Measurements from ENCODE around the gene SMYD2. TPM values are rescaled to one million over a fixed set of nuclear protein-coding genes. Genes with fewer than 3 reads are reported as not detected.

SMYD2 gene
- total RNA-seq, 1 donor from 2014 or later: 65.6 TPM

DNA sequence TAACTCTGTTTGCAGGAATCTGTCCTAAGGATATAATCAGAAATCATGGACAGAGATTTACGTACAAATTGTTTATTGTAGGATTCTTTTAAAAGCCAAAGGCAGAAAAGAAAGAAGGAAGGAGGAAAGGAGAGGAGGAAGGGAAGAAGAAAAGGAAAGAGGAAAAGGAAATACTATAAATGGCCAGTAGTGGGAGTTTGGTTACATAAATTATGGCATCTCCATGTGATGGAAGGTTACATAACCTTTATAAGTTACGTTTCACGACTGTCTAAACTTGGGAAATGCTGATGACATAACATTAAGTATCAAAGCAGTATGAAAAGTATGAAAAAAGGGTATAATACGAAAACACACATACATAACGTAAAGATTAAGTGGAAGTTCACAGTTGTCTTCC is 39.0 kb downstream of the SMYD2 start:
- no peak overlapping the region for H3K4me3 ChIP-seq (ENCODE audit: low read depth, low read length)
- TF ChIP-seq, protein P1, sequence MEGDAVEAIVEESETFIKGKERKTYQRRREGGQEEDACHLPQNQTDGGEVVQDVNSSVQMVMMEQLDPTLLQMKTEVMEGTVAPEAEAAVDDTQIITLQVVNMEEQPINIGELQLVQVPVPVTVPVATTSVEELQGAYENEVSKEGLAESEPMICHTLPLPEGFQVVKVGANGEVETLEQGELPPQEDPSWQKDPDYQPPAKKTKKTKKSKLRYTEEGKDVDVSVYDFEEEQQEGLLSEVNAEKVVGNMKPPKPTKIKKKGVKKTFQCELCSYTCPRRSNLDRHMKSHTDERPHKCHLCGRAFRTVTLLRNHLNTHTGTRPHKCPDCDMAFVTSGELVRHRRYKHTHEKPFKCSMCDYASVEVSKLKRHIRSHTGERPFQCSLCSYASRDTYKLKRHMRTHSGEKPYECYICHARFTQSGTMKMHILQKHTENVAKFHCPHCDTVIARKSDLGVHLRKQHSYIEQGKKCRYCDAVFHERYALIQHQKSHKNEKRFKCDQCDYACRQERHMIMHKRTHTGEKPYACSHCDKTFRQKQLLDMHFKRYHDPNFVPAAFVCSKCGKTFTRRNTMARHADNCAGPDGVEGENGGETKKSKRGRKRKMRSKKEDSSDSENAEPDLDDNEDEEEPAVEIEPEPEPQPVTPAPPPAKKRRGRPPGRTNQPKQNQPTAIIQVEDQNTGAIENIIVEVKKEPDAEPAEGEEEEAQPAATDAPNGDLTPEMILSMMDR (conservative IDR thresholded peaks at IDR 0.05; ENCODE audit: low read depth, low read length): no peak
- DNase-seq (ENCODE audit: low read depth): no peak

DNA sequence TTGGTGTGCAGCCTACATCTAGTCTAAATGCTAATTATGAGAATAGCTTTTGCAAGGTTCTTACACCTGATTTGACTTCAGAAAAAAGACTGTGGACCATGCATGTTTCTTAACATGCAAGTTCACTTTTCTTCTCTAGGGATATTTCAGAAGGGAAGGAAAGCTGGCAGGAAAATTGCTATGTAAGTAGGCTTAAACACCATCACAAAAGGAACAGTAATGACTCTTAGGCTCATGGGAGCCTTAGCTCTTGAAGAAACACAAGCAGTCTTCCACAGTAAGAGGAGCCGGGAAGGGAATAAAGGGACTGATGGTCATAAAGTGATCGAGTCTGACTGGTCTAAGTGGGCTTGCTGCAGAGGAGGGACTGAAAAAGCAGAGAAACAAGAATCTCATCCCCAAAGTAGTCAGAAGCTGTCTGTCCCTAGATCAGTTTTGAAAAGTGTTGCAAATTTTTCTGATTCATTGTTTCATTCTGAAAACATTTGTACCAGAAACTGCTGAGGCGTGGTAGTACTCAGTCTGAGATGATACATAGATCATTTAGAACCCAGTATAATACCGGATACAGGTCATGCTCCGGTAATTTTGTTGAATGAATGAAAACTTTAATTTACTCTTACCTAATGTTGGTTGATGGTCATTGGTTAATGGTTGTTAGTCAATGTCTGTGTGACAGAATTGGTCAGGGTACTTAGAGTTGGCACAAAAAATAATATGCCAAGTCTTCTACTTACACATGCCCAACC is 40.9 kb downstream of the SMYD2 start:
- peak; percentile 81 for DNase-seq (ENCODE audit: low read depth)
- TF ChIP-seq, protein P1 (conservative IDR thresholded peaks at IDR 0.05; ENCODE audit: low read depth, low read length): peak; percentile 1
- no peak overlapping the region for H3K4me3 ChIP-seq (ENCODE audit: low read depth, low read length)

DNA sequence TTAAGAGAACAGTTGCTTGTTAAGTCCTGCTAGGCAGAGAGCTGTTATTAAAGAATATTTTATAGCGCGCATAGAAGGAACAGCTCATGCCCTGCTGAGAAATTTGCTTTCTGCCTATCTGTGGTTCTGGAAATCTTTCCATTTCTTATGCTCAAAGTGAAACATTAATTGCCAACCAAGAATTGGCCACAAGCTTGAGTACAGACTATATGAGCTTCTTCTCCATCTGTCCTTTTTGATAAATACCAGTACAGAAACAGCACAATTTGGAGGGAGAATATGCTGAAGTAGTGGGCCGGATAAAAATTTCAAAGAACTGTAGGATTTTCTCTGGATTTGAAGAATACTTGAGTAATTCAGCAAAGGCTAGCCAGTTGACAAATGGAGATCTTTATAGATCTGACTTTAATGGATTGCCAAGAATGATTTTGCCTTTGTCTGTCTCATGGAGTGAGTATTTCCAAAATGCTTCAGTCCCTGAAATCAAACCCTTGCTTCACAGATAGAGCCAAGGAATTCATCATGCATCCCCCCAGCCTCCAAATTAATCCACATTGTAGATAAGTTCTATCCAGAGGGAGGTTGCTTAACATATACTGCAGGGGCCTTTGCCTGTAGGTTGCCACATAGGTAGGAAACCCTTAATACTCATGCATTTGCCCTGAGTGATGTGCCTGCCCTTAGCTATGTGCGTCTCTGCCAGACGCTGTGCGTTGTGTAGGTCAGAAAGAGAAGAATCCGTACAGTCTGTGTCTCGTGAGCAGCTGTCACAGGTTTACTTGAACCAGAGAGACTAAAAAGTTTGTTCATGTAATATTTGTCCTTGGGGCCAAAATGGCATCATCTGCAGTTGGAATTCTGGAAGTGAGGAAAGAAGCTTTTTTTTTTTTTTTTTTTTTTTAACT is 44.2 kb downstream of the SMYD2 start:
- TF ChIP-seq, protein P1 (conservative IDR thresholded peaks at IDR 0.05; ENCODE audit: low read depth, low read length): no peak
- DNase-seq (ENCODE audit: low read depth): no peak

DNA sequence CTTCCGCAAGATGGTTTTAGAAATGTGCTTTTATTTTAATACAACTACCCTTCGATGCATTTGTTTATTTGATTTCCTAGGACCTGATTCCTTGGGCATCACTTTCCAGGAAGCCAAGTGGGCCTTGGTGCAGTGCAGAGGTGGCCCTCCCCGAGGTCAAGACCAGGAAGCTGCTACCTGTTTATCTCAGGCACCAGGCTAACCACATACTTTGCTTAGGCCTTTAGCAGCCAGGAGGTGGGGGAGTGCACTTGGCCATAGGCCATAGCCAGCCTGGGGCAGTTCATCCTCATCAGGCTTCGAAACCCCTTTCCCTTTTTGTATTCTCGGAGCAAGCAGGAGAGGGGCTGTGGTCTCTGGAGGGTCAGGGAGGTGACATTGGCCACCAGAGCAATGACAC is 45.4 kb downstream of the SMYD2 start:
- TF ChIP-seq, protein P1 (conservative IDR thresholded peaks at IDR 0.05; ENCODE audit: low read depth, low read length): no peak
- no peak for DNase-seq (ENCODE audit: low read depth)

More for the DNA sequence above, 44.2 kb downstream of the SMYD2 start:
- no peak overlapping the region for H3K4me3 ChIP-seq (ENCODE audit: low read depth, low read length)

DNA sequence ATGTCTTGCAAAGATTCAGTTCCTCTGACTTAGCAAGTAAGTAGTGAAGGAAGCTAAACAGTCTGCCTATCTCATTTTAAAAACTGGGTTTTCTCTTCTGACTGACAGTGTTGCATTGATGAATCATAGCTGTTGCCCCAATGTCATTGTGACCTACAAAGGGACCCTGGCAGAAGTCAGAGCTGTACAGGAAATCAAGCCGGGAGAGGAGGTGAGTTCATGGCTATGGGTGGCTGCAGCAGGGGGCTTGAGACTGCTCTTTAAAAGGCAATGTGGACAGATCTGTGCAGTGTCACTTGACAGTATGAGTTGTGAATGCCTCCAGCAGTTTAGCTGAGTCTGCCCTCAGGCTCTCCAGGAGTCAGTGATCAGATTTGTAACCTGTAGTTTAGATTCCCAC is 46.6 kb downstream of the SMYD2 start:
- DNase-seq (ENCODE audit: low read depth): no peak
- TF ChIP-seq, protein P1 (conservative IDR thresholded peaks at IDR 0.05; ENCODE audit: low read depth, low read length): no peak
- no peak overlapping the region for H3K4me3 ChIP-seq (ENCODE audit: low read depth, low read length)

More for the DNA sequence above, 45.4 kb downstream of the SMYD2 start:
- H3K4me3 ChIP-seq (ENCODE audit: low read depth, low read length): no peak overlapping the region

DNA sequence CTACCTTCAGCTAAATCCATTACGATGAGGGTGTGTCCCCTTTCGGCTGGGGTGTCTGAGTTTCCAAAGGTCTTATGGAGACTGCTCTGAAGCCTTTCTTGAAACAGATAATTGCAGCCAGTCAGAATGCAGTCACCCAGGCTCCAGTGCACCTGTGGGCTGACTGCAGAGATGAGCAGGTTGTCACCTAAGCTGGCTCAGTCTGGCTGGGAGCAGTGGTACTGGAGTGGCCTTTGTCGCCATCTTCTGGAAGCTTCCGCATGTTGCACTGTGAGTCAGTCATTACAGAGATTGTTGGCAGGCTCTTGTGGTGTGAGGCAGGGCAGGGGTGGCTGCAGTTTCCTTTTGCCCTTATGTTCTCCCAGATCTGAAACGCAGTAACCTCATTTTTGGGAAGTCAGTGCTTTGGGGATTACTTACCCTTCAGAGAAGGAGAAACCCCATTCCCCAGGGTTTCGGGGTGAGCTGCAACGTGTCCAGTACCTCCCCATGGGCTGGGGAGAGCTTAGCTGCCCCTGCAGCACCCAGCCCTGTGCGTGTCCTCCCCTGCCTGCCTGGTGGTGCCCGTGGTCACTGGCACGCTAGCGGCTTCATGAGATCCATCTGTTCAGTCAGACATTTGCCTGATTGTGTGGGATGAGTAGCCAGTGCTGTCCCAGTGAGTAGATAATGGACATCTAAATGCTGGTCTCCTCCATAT is 48.0 kb downstream of the SMYD2 start:
- no peak for DNase-seq (ENCODE audit: low read depth)
- TF ChIP-seq, protein P1 (conservative IDR thresholded peaks at IDR 0.05; ENCODE audit: low read depth, low read length): peak; percentile 94
- no peak overlapping the region for H3K4me3 ChIP-seq (ENCODE audit: low read depth, low read length)
